ENCODE results near the gene CD38.

DNA sequence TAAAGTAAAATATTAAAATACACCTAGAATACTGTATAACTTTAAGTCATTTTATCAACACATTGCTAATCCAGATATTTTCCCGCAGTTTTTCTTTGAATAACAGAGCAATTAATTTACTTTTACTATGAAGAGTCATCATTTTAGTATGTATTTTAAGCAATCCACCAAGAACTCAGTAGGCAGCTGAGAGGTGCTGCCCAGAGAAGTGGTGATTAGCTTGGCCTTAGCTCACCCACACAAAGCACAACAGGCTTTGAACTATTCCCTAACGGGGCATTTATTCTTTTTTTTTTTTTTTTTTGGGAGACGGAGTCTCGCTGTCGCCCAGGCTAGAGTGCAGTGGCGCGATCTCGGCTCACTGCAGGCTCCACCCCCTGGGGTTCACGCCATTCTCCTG is 74.4 kb downstream of the CD38 start:
- TF ChIP-seq, protein P1, sequence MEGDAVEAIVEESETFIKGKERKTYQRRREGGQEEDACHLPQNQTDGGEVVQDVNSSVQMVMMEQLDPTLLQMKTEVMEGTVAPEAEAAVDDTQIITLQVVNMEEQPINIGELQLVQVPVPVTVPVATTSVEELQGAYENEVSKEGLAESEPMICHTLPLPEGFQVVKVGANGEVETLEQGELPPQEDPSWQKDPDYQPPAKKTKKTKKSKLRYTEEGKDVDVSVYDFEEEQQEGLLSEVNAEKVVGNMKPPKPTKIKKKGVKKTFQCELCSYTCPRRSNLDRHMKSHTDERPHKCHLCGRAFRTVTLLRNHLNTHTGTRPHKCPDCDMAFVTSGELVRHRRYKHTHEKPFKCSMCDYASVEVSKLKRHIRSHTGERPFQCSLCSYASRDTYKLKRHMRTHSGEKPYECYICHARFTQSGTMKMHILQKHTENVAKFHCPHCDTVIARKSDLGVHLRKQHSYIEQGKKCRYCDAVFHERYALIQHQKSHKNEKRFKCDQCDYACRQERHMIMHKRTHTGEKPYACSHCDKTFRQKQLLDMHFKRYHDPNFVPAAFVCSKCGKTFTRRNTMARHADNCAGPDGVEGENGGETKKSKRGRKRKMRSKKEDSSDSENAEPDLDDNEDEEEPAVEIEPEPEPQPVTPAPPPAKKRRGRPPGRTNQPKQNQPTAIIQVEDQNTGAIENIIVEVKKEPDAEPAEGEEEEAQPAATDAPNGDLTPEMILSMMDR (conservative IDR thresholded peaks at IDR 0.05; ENCODE audit: low read depth, low read length) = no peak
- no peak for TF ChIP-seq EZH2 (IDR thresholded peaks at IDR 0.05; ENCODE audit: borderline replicate concordance, low read depth, low read length, poor library complexity, severe bottlenecking)

All from A673 (cell line).